HG02678 (cell line): ENCODE measurements around the gene C10orf67.
"Not testable (repeated sequence)": the region's sequence is repeated elsewhere in the genome, so short reads cannot be mapped to it uniquely, and the experiment has no call there.

Source experiments
- ATAC-seq: cut with Tn5 transposase; IDR thresholded peaks from one replicate; pipeline ENCODE4 v1.9.1; 2021; ENCODE audit warnings: mild to moderate bottlenecking, moderate library complexity; ENCODE audit not compliant: unreplicated experiment

C10orf67 gene

GRCh38 chr10:23362879-23363792 is 18.5 kb upstream of the C10orf67 start:
- peak; percentile 45 for ATAC-seq

GRCh38 chr10:23362069-23362830 is 17.7 kb upstream of the C10orf67 start:
- peak; percentile 56 for ATAC-seq

GRCh38 chr10:23361665-23362064 is 17.1 kb upstream of the C10orf67 start:
- no peak for ATAC-seq

GRCh38 chr10:23359692-23360380 is 15.2 kb upstream of the C10orf67 start:
- no peak for ATAC-seq

GRCh38 chr10:23358357-23358756 is 13.8 kb upstream of the C10orf67 start:
- no peak for ATAC-seq

GRCh38 chr10:23354630-23355279 is 10.2 kb upstream of the C10orf67 start:
- no peak for ATAC-seq

GRCh38 chr10:23351926-23352519 is 7.4 kb upstream of the C10orf67 start:
- no peak for ATAC-seq

GRCh38 chr10:23350706-23351105 is 6.1 kb upstream of the C10orf67 start:
- ATAC-seq, result not testable (repeated sequence)

GRCh38 chr10:23345861-23346260 is 1.3 kb upstream of the C10orf67 start:
- no peak for ATAC-seq

GRCh38 chr10:23343591-23344240 is 881 bp downstream of the C10orf67 start:
- peak; percentile 46 for ATAC-seq

- ATAC-seq, result no peak
Measured at GRCh38 chr10:23342213-23342884, 2.2 kb downstream of the C10orf67 start.

GRCh38 chr10:23341004-23341403 is 3.6 kb downstream of the C10orf67 start:
- no peak for ATAC-seq

- ATAC-seq, result no peak
Measured at GRCh38 chr10:23340354-23340753, 4.2 kb downstream of the C10orf67 start.

GRCh38 chr10:23338886-23339285 is 5.7 kb downstream of the C10orf67 start:
- ATAC-seq, result no peak

- ATAC-seq, result no peak
Measured at GRCh38 chr10:23338155-23338828, 6.3 kb downstream of the C10orf67 start.

GRCh38 chr10:23337616-23338015 is 7.0 kb downstream of the C10orf67 start:
- ATAC-seq, result no peak

GRCh38 chr10:23331567-23332301 is 12.9 kb downstream of the C10orf67 start:
- no peak for ATAC-seq

GRCh38 chr10:23330948-23331347 is 13.6 kb downstream of the C10orf67 start:
- no peak for ATAC-seq
